Neuronal stem cell (in vitro differentiated cells): ENCODE data around the gene VSIG2.
A peak's percentile ranks its signal among the peaks of the same experiment; 100 is the strongest.

Experiments
- DNase-seq: peaks from one replicate; pipeline ENCODE4 v3.0.0-alpha.2; 2013; ENCODE audit warnings: low spot score
- H2AFZ ChIP-seq: one replicate; pipeline ENCODE4 v1.6.1; 2013; ENCODE audit warnings: mild to moderate bottlenecking, low read length, inconsistent platforms
- H2AK5ac ChIP-seq: 2 replicates; pipeline ENCODE4 v1.6.1; 2013; ENCODE audit warnings: low read depth, mild to moderate bottlenecking, inconsistent platforms, low read length, moderate library complexity, mixed read lengths
- H2BK120ac ChIP-seq: 2 replicates; pipeline ENCODE4 v1.6.1; 2013; ENCODE audit warnings: low read depth, mild to moderate bottlenecking, inconsistent platforms, low read length, moderate library complexity, mixed read lengths
- H2BK12ac ChIP-seq: one replicate; pipeline ENCODE4 v1.6.1; 2013; ENCODE audit warnings: low read length, inconsistent platforms
- H2BK15ac ChIP-seq: 2 replicates; pipeline ENCODE4 v1.6.1; 2013; ENCODE audit warnings: mild to moderate bottlenecking, low read length, inconsistent platforms, mixed read lengths
- H2BK5ac ChIP-seq: one replicate; pipeline ENCODE4 v1.6.1; 2013; ENCODE audit warnings: inconsistent platforms, mild to moderate bottlenecking, low read length, moderate library complexity
- H3K14ac ChIP-seq: one replicate; pipeline ENCODE4 v1.6.1; 2013; ENCODE audit warnings: low read length, inconsistent platforms
- H3K18ac ChIP-seq: 2 replicates; pipeline ENCODE4 v1.6.1; 2013; ENCODE audit warnings: low read length, inconsistent platforms
- H3K23ac ChIP-seq: 2 replicates; pipeline ENCODE4 v1.6.1; 2013; ENCODE audit warnings: low read depth, mild to moderate bottlenecking, mixed read lengths, low read length, inconsistent platforms; ENCODE audit not compliant: poor library complexity
- H3K27ac ChIP-seq: replicated peaks from 3 replicates; pipeline ENCODE4 v1.5.1; 2013; ENCODE audit warnings: low read length, inconsistent platforms
- H3K27me3 ChIP-seq, 3 experiments: 2 replicates each; pipeline ENCODE4 v1.6.1; 2013; ENCODE audit warnings: low read length in 3 of 3, mild to moderate bottlenecking in 2 of 3, inconsistent platforms in 1 of 3, low read depth in 1 of 3, mixed read lengths in 1 of 3, moderate library complexity in 1 of 3; ENCODE audit not compliant: control insufficient read depth in 3 of 3, insufficient read depth in 3 of 3
- H3K36me3 ChIP-seq, 2 donors: replicated peaks in 1 of 2; 2 replicates each; pipeline ENCODE4 v1.6.1; 2013; ENCODE audit warnings: low read length in 2 of 2; ENCODE audit not compliant: control insufficient read depth in 2 of 2, insufficient read depth in 2 of 2
- H3K4ac ChIP-seq: 2 replicates; pipeline ENCODE4 v1.6.1; 2013; ENCODE audit warnings: inconsistent platforms, mild to moderate bottlenecking, low read length, moderate library complexity
- H3K4me1 ChIP-seq, 2 donors: 1 replicate in 1 of 2; 2 replicates in 1 of 2; pipeline ENCODE4 v1.6.1; 2013; ENCODE audit warnings: low read length in 2 of 2, low read depth in 1 of 2; ENCODE audit not compliant: control insufficient read depth in 2 of 2, insufficient read depth in 1 of 2
- H3K4me2 ChIP-seq: one replicate; pipeline ENCODE4 v1.6.1; 2013; ENCODE audit warnings: mild to moderate bottlenecking, low read length, inconsistent platforms; ENCODE audit not compliant: insufficient read depth, poor library complexity, severe bottlenecking
- H3K4me3 ChIP-seq, 2 donors: 2 replicates each; pipeline ENCODE4 v1.5.1; 2013; ENCODE audit warnings: low read length in 2 of 2, mild to moderate bottlenecking in 2 of 2, inconsistent platforms in 1 of 2, moderate library complexity in 1 of 2
- H3K79me1 ChIP-seq: one replicate; pipeline ENCODE4 v1.6.1; 2013; ENCODE audit warnings: low read depth, mild to moderate bottlenecking, inconsistent platforms, low read length, moderate library complexity
- H3K9ac ChIP-seq: one replicate; pipeline ENCODE4 v1.6.1; 2013; ENCODE audit warnings: mild to moderate bottlenecking, low read depth, low read length, inconsistent platforms; ENCODE audit not compliant: poor library complexity
- H3K9me3 ChIP-seq, 2 donors: replicated peaks in 1 of 2; 2 replicates each; pipeline versions ENCODE3 to v1.6.1; 2013; ENCODE audit warnings: low read length in 2 of 2, mild to moderate bottlenecking in 2 of 2, inconsistent platforms in 1 of 2, low read depth in 1 of 2, mixed read lengths in 1 of 2, moderate library complexity in 1 of 2; ENCODE audit not compliant: control insufficient read depth in 2 of 2, insufficient read depth in 1 of 2
- H4K8ac ChIP-seq: one replicate; pipeline ENCODE4 v1.6.1; 2013; ENCODE audit warnings: low read depth, mild to moderate bottlenecking, inconsistent platforms, low read length, moderate library complexity
- H4K91ac ChIP-seq: one replicate; pipeline ENCODE4 v1.6.1; 2013; ENCODE audit warnings: low read length, low read depth, mild to moderate bottlenecking, inconsistent platforms; ENCODE audit not compliant: poor library complexity
- WGBS, 2 donors: extraction: QIAGEN DNeasy Blood & Tissue Kit; methylation state at CpG; one replicate each; pipeline ENCODE4 v1.1.7; 2013; ENCODE audit warnings: missing lambda C conversion rate in 2 of 2, mixed read lengths in 1 of 2; ENCODE audit not compliant: insufficient read length in 2 of 2, insufficient replicate concordance in 1 of 2; ENCODE audit errors: extremely low coverage in 2 of 2; 5-methylcytosine and 5-hydroxymethylcytosine counted together

VSIG2 gene

GRCh38 chr11:124762624-124763155 is 10.6 kb upstream of the VSIG2 start:
- H2AFZ ChIP-seq, result no peak overlapping the region
- peaks cover 5 to 48% of the 10 kb centered on the region in 2 donors for H3K36me3 ChIP-seq
- H3K79me1 ChIP-seq, result no peaks in the 10 kb centered on the region
- peak overlapping the region; percentile 66 for H3K9ac ChIP-seq
- peak overlapping the region in 1 of 2 donors; percentile 74 for H3K4me3 ChIP-seq
- H3K23ac ChIP-seq, result no peak overlapping the region
- no peak overlapping the region for H4K91ac ChIP-seq
- no peak overlapping the region for H2BK15ac ChIP-seq
- peak overlapping the region; percentile 72 for H3K14ac ChIP-seq
- no peak overlapping the region for H3K27ac ChIP-seq
- H2BK12ac ChIP-seq, result no peak overlapping the region
- peaks cover 0 to 53% (median 40%) of the 10 kb centered on the region in 3 experiments for H3K27me3 ChIP-seq
- peak overlapping the region; percentile 89 for H3K18ac ChIP-seq
- no CpG with 5 or more reads among the region's 45 CpGs for WGBS, 2 donors
- no peak for DNase-seq
- peak overlapping the region; percentile 84 for H2BK120ac ChIP-seq
- H3K9me3 ChIP-seq, result peaks cover 5 to 8% of the 10 kb centered on the region in 2 donors
- H2AK5ac ChIP-seq, result peak overlapping the region; percentile 80
- no peak overlapping the region for H2BK5ac ChIP-seq
- peaks cover 0 to 25% of the 10 kb centered on the region in 2 donors for H3K4me1 ChIP-seq
- H3K4ac ChIP-seq, result no peak overlapping the region
- peak overlapping the region; percentile 85 for H3K4me2 ChIP-seq
- no peak overlapping the region for H4K8ac ChIP-seq

DNA sequence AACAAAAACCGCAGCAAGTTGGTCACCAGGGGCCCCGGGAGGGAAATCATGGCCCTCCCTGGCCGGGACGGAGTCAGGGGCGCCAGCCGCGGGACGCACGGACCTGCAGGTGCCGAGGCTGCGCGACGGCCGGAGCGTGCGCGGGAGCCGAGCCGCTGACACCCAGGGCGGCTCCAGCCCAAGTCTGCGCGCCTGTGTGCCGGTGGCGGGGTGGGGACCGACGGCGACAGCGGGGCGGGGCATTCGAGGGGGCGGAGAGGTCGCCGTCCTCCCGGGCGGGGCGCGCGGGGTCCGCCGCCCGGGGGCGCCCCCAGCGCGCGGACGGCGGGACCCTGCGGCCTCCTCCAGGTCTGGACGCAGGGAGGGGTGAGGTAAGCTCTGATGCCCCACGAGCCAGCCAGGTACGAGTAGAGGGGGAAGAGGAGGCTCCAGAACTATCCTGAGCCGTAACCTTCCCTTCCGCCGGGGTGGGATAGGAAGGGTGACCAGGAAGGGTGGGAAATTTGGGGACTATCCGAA is 10.1 kb upstream of the VSIG2 start, which contains the start of gene ESAM:
Gene ESAM (minus strand): TSS at position 186 of the 519 bp plus-strand sequence. CDS start 136 bp downstream, at position 50.
- Histone ChIP-seq H4K91ac (no peak within 1 kb of the TSS), H3K79me1 (no peaks in the 10 kb centered on the region), H3K4me1 (peaks cover 0 to 25% of the 10 kb centered on the region in 2 donors), H2BK5ac (no peak within 1 kb of the TSS), H3K14ac (peak within 1 kb of the TSS; percentile 72), H3K18ac (peak within 1 kb of the TSS; percentile 89), H3K36me3 (peaks cover 3 to 43% of the 10 kb centered on the region in 2 donors), H2AK5ac (peak within 1 kb of the TSS; percentile 80), H2BK12ac (no peak within 1 kb of the TSS), H2BK120ac (peak within 1 kb of the TSS; percentile 84), H3K4me2 (peak within 1 kb of the TSS; percentile 85), H3K23ac (peak within 1 kb of the TSS; percentile 92), H3K9me3 (peaks cover 5 to 8% of the 10 kb centered on the region in 2 donors), H3K4me3 (peak within 1 kb of the TSS in 1 of 2 donors; percentile 74), H3K27me3 (peaks cover 0 to 58% (median 42%) of the 10 kb centered on the region in 3 experiments), H3K27ac (no peak within 1 kb of the TSS), H3K9ac (peak within 1 kb of the TSS; percentile 74), H3K4ac (no peak within 1 kb of the TSS), H2BK15ac (no peak within 1 kb of the TSS), H2AFZ (no peak within 1 kb of the TSS), H4K8ac (no peak within 1 kb of the TSS)
- no CpG with 5 or more reads among the region's 55 CpGs for WGBS, 2 donors
- no peak for DNase-seq

- no peak for DNase-seq
- H3K14ac ChIP-seq, result no peak overlapping the region
- peaks cover 0 to 65% (median 45%) of the 10 kb centered on the region in 3 experiments for H3K27me3 ChIP-seq
- H3K4me2 ChIP-seq, result peak overlapping the region; percentile 85
- WGBS, 2 donors, result no CpG with 5 or more reads among the region's 25 CpGs
- H2BK12ac ChIP-seq, result no peak overlapping the region
- H3K9ac ChIP-seq, result peak overlapping the region; percentile 30
- peak overlapping the region; percentile 92 for H3K23ac ChIP-seq
- no peak overlapping the region for H3K27ac ChIP-seq
- no peak overlapping the region for H2AFZ ChIP-seq
- peaks cover 0 to 36% of the 10 kb centered on the region in 2 donors for H3K36me3 ChIP-seq
- H2BK120ac ChIP-seq, result no peak overlapping the region
- no peaks in the 10 kb centered on the region for H3K79me1 ChIP-seq
- peak overlapping the region; percentile 80 for H3K18ac ChIP-seq
- peak overlapping the region in 1 of 2 donors; percentile 61 for H3K4me3 ChIP-seq
- peaks cover 5 to 8% of the 10 kb centered on the region in 2 donors for H3K9me3 ChIP-seq
- H4K91ac ChIP-seq, result no peak overlapping the region
- H2BK5ac ChIP-seq, result no peak overlapping the region
- H4K8ac ChIP-seq, result no peak overlapping the region
- peaks cover 0 to 27% of the 10 kb centered on the region in 2 donors for H3K4me1 ChIP-seq
- H3K4ac ChIP-seq, result no peak overlapping the region
- no peak overlapping the region for H2BK15ac ChIP-seq
- peak overlapping the region; percentile 73 for H2AK5ac ChIP-seq
Observed at GRCh38 chr11:124761301-124762104, 9.4 kb upstream of the VSIG2 start.

DNA sequence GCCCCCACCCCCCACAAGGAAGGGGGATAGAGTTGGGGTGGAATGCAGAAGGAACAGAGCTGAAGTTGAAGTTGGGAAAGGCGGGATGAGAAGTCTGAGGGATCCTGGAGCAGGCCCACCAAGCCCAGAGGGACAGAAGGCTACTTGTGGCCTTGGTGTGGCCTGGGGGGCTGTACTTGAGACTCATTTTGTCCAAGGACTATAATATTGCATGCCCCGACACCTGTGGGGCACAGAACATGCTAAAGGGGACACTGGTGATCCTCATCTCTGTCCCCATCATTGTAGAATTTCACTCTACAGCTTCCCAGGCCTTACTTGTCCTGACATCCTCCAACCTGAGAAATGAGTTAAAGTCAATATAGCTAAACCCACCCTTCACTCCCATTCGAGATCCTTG is 8.8 kb upstream of the VSIG2 start:
- H3K18ac ChIP-seq, result no peak overlapping the region
- no peak overlapping the region for H3K14ac ChIP-seq
- peaks cover 5 to 8% of the 10 kb centered on the region in 2 donors for H3K9me3 ChIP-seq
- peaks cover 0 to 27% of the 10 kb centered on the region in 2 donors for H3K4me1 ChIP-seq
- H2BK12ac ChIP-seq, result no peak overlapping the region
- no peak overlapping the region for H2BK5ac ChIP-seq
- H3K9ac ChIP-seq, result no peak overlapping the region
- no CpG with 5 or more reads among the region's 3 CpGs for WGBS, 2 donors
- no peak overlapping the region for H3K4ac ChIP-seq
- no peak overlapping the region for H4K8ac ChIP-seq
- no peak for DNase-seq
- no peak overlapping the region for H2BK120ac ChIP-seq
- H3K27ac ChIP-seq, result no peak overlapping the region
- no peak overlapping the region for H4K91ac ChIP-seq
- no peak overlapping the region for H3K4me3 ChIP-seq
- peaks cover 0 to 29% of the 10 kb centered on the region in 2 donors for H3K36me3 ChIP-seq
- peaks cover 0 to 72% (median 50%) of the 10 kb centered on the region in 3 experiments for H3K27me3 ChIP-seq
- H3K79me1 ChIP-seq, result no peaks in the 10 kb centered on the region
- H3K23ac ChIP-seq, result no peak overlapping the region
- no peak overlapping the region for H3K4me2 ChIP-seq
- no peak overlapping the region for H2BK15ac ChIP-seq
- no peak overlapping the region for H2AFZ ChIP-seq
- no peak overlapping the region for H2AK5ac ChIP-seq
